DND-41 (cell line): ENCODE data around the gene TRIM63.

Experiments used
- ATAC-seq: fragments of 200-7000 bp; cut with Tn5 transposase; 3 replicates; pipeline ENCODE4 v1.9.1; 2021; ENCODE audit warnings: low read depth; ENCODE audit not compliant: insufficient read depth
- DNase-seq: peaks from one replicate; pipeline ENCODE4 v3.0.0-alpha.2; 2020
- H2AFZ ChIP-seq: 2 replicates; pipeline ENCODE4 v1.6.0; 2012; ENCODE audit warnings: low read depth, low read length
- H3K27ac ChIP-seq: 2 replicates; pipeline ENCODE4 v1.5.1; 2012; ENCODE audit warnings: low read length, inconsistent platforms
- H3K27me3 ChIP-seq: fragments of 200-600 bp; sonication (generic); 2 replicates; pipeline ENCODE4 v1.6.0; 2012; ENCODE audit warnings: low read length, mild to moderate bottlenecking, inconsistent platforms; ENCODE audit not compliant: insufficient read depth, poor library complexity
- H3K36me3 ChIP-seq: 2 replicates; pipeline ENCODE4 v1.5.1; 2012; ENCODE audit warnings: low read length, inconsistent platforms; ENCODE audit not compliant: insufficient read depth
- H3K4me1 ChIP-seq: 2 replicates; pipeline ENCODE4 v1.5.1; 2012; ENCODE audit warnings: mild to moderate bottlenecking, low read length; ENCODE audit not compliant: insufficient read depth
- H3K4me2 ChIP-seq: 2 replicates; pipeline ENCODE4 v1.6.0; 2012; ENCODE audit warnings: mild to moderate bottlenecking, moderate library complexity, low read length, inconsistent platforms; ENCODE audit not compliant: insufficient read depth
- H3K4me3 ChIP-seq, 2 experiments: fragments of 200-600 bp in 1 of 2; shearing (Covaris generic) in 1 of 2; 2 replicates each; pipeline ENCODE4 v1.5.1; 2012 to 2016; ENCODE audit warnings: inconsistent platforms in 2 of 2, low read length in 2 of 2, mild to moderate bottlenecking in 2 of 2, low read depth in 1 of 2, moderate library complexity in 1 of 2
- H3K79me2 ChIP-seq: 2 replicates; pipeline ENCODE4 v1.6.0; 2012; ENCODE audit warnings: low read length, inconsistent platforms; ENCODE audit not compliant: insufficient read depth
- H3K9ac ChIP-seq: 2 replicates; pipeline ENCODE4 v1.6.0; 2012; ENCODE audit warnings: low read depth, mild to moderate bottlenecking, inconsistent platforms, low read length, moderate library complexity
- H3K9me3 ChIP-seq: 2 replicates; pipeline ENCODE4 v1.5.1; 2012; ENCODE audit warnings: low read length, moderate library complexity, mild to moderate bottlenecking, inconsistent platforms; ENCODE audit not compliant: insufficient read depth, severe bottlenecking
- H4K20me1 ChIP-seq: 2 replicates; pipeline ENCODE4 v1.6.0; 2012; ENCODE audit warnings: low read length; ENCODE audit not compliant: insufficient read depth
- CTCF ChIP-seq: IDR thresholded peaks from 2 replicates; pipeline ENCODE4 v1.5.1; 2012; ENCODE audit warnings: borderline replicate concordance, low read length, moderate library complexity, mild to moderate bottlenecking; ENCODE audit not compliant: poor library complexity, severe bottlenecking; ENCODE audit errors: extremely low read depth
- EZH2 ChIP-seq: IDR thresholded peaks from 3 replicates; pipeline ENCODE4 v1.6.1; 2012; ENCODE audit warnings: borderline replicate concordance, low read depth, mild to moderate bottlenecking, moderate library complexity, low read length, inconsistent platforms; ENCODE audit not compliant: severe bottlenecking

Gene TRIM63

DNA sequence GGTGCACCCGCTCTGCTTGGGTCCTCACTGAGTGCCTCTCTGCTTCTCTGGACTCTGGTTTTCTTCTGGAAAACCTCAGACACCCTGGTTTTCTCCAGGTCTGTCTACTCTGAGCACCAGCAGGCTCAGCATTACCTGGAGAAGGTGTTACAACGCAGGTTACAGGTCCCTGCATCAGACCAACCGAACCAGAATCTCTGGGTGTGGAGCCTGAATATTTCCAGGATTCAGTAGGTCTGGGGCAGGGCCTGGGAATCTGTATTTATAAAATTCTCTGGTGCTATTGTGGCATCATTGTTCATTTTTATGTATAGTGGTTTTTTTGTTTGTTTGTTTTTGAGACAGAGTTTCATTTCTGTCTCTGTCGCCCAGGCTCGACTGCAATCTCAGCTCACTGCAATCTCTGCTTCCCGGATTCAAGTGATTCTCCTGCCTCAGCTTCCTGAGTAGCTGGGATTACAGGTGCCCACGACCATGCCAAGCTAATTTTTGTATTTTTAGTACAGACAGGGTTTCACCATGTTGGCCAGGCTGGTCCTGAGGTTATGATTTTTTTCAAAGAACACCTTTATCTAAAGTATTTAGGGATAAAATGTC, 20.1 kb downstream of the TRIM63 start:
- no peaks in the 10 kb centered on the region for H3K9me3 ChIP-seq
- DNase-seq (no peak), ATAC-seq (no peak)
- no peak for TF ChIP-seq CTCF
- no peak for TF ChIP-seq EZH2
- peaks cover 16% of the 10 kb centered on the region for H3K27me3 ChIP-seq
- H3K4me3 ChIP-seq: no peak overlapping the region
- no peaks in the 10 kb centered on the region for H4K20me1 ChIP-seq
- no peaks in the 10 kb centered on the region for H3K79me2 ChIP-seq
- H3K9ac ChIP-seq: no peak overlapping the region
- H3K27ac ChIP-seq: no peak overlapping the region
- no peaks in the 10 kb centered on the region for H3K4me1 ChIP-seq
- no peak overlapping the region for H3K4me2 ChIP-seq
- no peak overlapping the region for H2AFZ ChIP-seq
- no peaks in the 10 kb centered on the region for H3K36me3 ChIP-seq

GRCh38 chr1:26046246-26047095, 21.0 kb downstream of the TRIM63 start:
- Histone ChIP-seq H3K27me3 (peaks cover 19% of the 10 kb centered on the region), H3K4me1 (no peaks in the 10 kb centered on the region), H3K4me2 (no peak overlapping the region), H3K79me2 (no peaks in the 10 kb centered on the region), H4K20me1 (no peaks in the 10 kb centered on the region), H3K36me3 (no peaks in the 10 kb centered on the region), H3K27ac (no peak overlapping the region), H3K9me3 (no peaks in the 10 kb centered on the region), H3K9ac (no peak overlapping the region), H2AFZ (no peak overlapping the region), H3K4me3 (no peak overlapping the region)
- TF ChIP-seq EZH2 (no peak), CTCF (no peak)
- ATAC-seq (no peak), DNase-seq (no peak)

GRCh38 chr1:26045722-26046245, 21.6 kb downstream of the TRIM63 start, which contains the start of gene SLC30A2:
TSS of gene SLC30A2 (minus strand) at chr1:26046118. CDS start at chr1:26045896, 222 bp downstream.
- ATAC-seq: no peak
- Histone ChIP-seq H3K36me3 (no peaks in the 10 kb centered on the region), H3K4me3 (no peak within 1 kb of the TSS), H3K4me1 (no peaks in the 10 kb centered on the region), H3K9me3 (no peaks in the 10 kb centered on the region), H3K4me2 (no peak within 1 kb of the TSS), H3K27me3 (peaks cover 16% of the 10 kb centered on the region), H3K9ac (no peak within 1 kb of the TSS), H2AFZ (no peak within 1 kb of the TSS), H4K20me1 (no peaks in the 10 kb centered on the region), H3K79me2 (no peaks in the 10 kb centered on the region), H3K27ac (no peak within 1 kb of the TSS)
- TF ChIP-seq EZH2 (no peak), CTCF (no peak)
- DNase-seq: no peak
